Heart left ventricle (tissue), 13 donors: ENCODE data around the gene MALSU1.

Experiments used
- CTCF ChIP-seq, 12 donors: fragments of 200-600 bp; sonication (generic) in 4 of 12; IDR thresholded peaks; one replicate each; pipeline versions ENCODE4 v1.5.0 to v1.8.0; 2018 to 2022; ENCODE audit warnings: antibody characterized with exemption in 12 of 12, mild to moderate bottlenecking in 5 of 12
- POLR2A ChIP-seq, 2 donors: fragments of 450-650 bp; IDR thresholded peaks; one replicate each; pipeline ENCODE4 v1.6.1; 2017; ENCODE audit warnings: antibody characterized with exemption in 2 of 2, mild to moderate bottlenecking in 2 of 2, moderate library complexity in 2 of 2
- donor health status: ischemic (EF 13 %, LVEDD 7.1; RV severe dilation, severe dysfunction).
- donor health status: DM: no; HTN: yes; CAD: no.
- donor health status: DM: no; HTN: no; CAD: no.
- donor health status: ischemic (EF 25% LVEDD 6.9; RV normal size, moderate dysfunction).
- donor health status: ischemic (EF 25% LVEDD 5.7; RV mildly dilated, moderate dysfunction).
- donor health status: ischemic (EF 35%, LVEDD 5.7; RV mildly dilated, moderate dysfunction).
- donor health status: nonischemic (EF 11% LVEDD 7.7; RV severe dilation, severe dysfunction).
- donor health status: DM: yes; HTN: yes; CAD: no.
- donor health status: PGD.
- donor health status: ischemic (EF 29% LVEDD 5.4; RV normal size, mild dysfunction).
- donor health status: nonischemic (EF 23%, LVEDD 6.1; RV moderate dilation, normal function).

- TF ChIP-seq CTCF (IDR thresholded peaks at IDR 0.05) (no peak), POLR2A (IDR thresholded peaks at IDR 0.05) (no peak)
These were observed 13.2 kb upstream of the MALSU1 start for GRCh38 chr7:23285657-23286646.
